ENCODE measurements around the gene NDUFS8.

The NDUFS8 gene

DNA sequence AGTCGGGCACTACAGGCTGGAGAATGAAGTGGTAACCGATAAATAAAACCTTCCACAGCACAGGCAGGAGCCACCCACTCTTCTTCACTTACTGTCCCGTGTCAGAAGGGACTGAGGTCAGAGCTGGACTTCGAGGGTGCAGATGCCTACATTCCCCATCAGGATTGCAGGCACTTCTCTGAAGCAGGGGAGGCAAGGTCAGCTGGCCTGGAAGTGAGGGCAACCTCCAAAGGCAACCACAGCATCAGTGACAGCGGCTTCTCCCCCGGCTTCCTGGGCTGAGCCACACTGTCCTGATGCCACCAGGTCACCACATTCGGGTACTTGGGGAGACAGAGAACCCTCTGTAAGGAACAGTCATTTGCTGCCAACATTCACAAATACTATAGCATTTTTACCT lies 31.0 kb downstream of the NDUFS8 start:
- Mint-ChIP-seq H3K4me1 (no peaks in the 10 kb centered on the region), H3K27ac (no peak overlapping the region), H3K27me3 (no peaks in the 10 kb centered on the region), H3K9me3 (no peaks in the 10 kb centered on the region), H3K4me3 (no peak overlapping the region)
- no peak for DNase-seq
- no peak for ATAC-seq

DNA sequence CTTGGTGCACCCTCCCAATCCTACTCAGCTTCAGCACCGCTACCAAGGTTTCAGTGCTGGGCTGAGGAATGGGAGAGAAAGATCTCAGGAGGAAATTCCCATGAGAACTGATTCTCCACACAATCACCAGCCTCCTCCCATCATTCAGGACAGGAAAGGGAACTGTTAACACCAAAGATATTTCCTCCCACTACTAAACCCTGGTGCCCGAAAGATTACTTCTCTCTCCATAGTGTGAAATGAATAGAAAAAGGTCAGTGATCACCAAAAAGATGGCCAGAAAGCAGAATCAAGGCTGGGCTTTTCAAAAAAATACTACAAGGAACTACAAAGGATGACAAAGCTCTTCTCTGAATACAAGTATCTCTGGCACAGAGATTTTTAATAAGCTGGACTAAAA lies 34.4 kb downstream of the NDUFS8 start:
- DNase-seq, result no peak
- H3K9me3 Mint-ChIP-seq, result no peaks in the 10 kb centered on the region
- no peaks in the 10 kb centered on the region for H3K4me1 Mint-ChIP-seq
- ATAC-seq, result no peak
- H3K4me3 Mint-ChIP-seq, result no peak overlapping the region
- no peaks in the 10 kb centered on the region for H3K27me3 Mint-ChIP-seq
- peak overlapping the region in 1 of 2 donors; percentile 7 for H3K27ac Mint-ChIP-seq

DNA sequence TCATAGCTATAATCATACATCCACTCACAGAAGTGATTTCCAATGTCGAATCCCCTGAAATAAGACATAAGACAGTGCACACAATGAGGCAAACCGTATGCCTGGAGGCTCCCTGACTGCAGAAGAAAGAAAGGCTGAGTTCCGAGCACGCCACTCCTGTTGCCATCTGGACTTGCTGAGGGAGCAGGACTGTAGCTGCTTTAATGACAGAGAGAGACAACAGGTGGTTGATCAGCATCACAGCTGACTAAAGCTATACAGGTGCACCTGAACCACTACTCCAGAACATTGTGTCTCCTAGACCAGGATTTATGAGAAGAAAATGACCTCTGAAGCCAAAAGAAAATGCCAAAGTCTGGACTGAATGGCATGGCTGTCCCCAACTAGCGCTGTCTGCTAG lies 35.4 kb downstream of the NDUFS8 start:
- Mint-ChIP-seq H3K4me3 (no peak overlapping the region), H3K27ac (no peak overlapping the region), H3K4me1 (no peaks in the 10 kb centered on the region), H3K27me3 (no peaks in the 10 kb centered on the region), H3K9me3 (no peaks in the 10 kb centered on the region)
- no peak for DNase-seq
- no peak for ATAC-seq

DNA sequence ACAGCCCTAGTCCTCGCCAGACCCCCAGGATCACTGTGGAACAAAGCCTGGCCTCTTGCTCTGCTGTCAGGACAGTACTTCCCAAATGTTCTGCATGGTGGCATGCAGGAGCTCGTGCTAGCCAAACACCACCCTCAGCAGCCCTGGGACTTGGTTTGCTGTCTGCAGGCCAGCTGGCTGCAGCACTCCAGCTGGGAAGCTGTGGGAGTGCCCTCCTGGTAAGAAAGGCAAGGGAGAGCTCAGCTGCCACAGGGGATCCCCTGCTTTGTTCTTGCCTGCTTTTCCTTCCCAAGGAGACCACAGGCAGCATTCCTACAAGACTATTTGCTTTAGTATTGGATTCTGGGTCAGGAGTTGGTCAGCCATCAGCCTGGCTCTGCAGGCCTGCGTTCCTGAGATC lies 36.3 kb downstream of the NDUFS8 start:
- H3K4me3 Mint-ChIP-seq, result no peak overlapping the region
- no peak for ATAC-seq
- no peak for DNase-seq
- no peaks in the 10 kb centered on the region for H3K9me3 Mint-ChIP-seq
- no peak overlapping the region for H3K27ac Mint-ChIP-seq
- H3K4me1 Mint-ChIP-seq, result no peaks in the 10 kb centered on the region
- H3K27me3 Mint-ChIP-seq, result no peaks in the 10 kb centered on the region

DNA sequence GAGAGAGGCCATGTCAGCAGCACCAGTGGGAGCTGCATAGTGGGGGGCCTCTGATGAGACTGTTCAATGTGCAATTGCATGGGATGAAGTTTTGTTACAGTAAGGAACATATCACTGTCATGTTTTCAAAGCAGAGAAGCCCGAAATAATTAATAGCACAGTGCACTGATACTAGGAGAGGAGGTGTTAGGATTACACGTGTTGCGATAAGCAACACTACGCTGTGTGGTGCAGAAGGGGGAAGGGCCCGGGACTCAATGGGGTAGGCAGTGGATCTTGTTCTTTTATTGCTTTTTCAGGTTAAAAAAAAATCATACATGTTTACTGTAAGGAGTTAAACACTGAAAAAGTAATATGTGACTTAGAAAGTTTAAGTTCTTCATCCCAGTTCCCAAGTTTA lies 37.5 kb downstream of the NDUFS8 start:
- ATAC-seq (no peak), DNase-seq (no peak)
- H3K9me3 Mint-ChIP-seq, result no peaks in the 10 kb centered on the region
- no peak overlapping the region for H3K27ac Mint-ChIP-seq
- H3K4me1 Mint-ChIP-seq, result no peaks in the 10 kb centered on the region
- H3K4me3 Mint-ChIP-seq, result no peak overlapping the region
- H3K27me3 Mint-ChIP-seq, result no peaks in the 10 kb centered on the region

DNA sequence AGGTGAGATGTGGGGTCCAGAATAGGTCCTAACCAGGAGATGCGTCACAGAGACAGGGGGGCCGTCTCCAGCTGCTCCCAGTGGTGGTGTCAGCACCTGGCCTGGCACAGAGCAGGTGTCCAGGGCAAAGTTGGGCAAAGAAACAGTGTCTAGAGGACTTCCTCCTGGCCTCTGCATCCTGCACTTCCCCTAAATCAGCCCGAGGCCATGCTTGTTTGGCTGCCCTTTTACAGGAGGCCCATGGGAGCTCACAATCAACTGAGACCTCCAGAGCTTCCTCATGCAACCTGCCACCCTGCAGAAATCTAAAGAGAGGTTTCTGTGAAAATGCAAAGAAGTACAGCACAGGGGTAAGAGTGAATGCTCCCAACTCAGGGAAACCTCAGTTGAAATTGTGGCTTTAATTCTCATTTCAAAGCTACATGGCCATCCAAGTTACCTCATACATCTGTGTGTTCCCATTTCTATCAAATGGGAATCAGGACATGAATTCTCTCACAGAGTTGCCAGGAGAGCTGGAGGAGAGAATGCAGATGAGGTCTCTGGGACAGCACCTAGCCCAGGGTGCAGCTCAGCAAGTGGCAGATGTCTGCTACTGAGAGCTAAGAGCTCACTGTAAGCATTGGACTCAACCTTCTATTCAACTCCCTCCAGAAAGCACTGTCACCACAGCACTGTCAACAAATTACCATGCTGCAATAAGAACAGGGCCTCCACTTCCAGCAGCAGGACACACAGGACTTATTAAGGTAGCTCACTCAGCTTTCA lies 41.0 kb downstream of the NDUFS8 start:
- ATAC-seq (no peak), DNase-seq (no peak)
- Mint-ChIP-seq H3K4me3 (no peak overlapping the region), H3K27me3 (no peaks in the 10 kb centered on the region), H3K4me1 (no peaks in the 10 kb centered on the region), H3K27ac (no peak overlapping the region), H3K9me3 (no peaks in the 10 kb centered on the region)

DNA sequence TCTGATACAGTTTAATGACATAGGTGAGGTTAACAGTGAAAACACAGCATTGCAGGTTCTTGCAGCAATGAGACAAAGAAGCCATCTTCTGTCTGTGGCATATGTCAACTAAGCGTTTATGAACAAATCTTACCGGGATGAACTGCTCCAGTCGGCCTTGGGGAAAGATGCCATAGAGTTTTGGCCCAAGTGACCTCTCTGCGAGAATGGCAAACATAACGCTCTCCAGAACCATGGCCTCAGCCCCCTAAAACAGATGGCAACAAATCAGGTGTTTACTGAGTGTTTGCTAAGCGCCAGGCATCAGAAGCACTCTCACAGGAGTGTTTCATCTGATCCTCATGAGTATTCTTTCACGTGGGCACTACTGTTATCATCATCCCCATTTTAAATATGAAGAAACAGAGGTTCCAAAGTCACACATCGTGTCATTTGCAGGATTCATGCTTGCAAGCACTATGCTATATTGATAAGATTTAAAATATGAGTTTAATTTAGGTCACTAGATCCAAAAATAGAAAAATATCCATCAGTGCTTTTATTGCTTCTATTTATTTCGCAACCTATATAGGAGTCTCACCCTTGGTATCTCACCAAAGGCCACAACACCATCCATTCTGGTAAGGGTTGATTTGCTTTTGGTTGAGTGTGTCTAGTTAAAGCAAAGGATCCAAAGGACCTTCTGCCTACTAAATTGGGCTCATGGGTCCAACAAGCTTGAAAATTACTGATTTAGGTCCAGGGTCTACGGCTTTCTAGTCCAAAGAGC lies 44.3 kb downstream of the NDUFS8 start:
- DNase-seq, result no peak

DNA sequence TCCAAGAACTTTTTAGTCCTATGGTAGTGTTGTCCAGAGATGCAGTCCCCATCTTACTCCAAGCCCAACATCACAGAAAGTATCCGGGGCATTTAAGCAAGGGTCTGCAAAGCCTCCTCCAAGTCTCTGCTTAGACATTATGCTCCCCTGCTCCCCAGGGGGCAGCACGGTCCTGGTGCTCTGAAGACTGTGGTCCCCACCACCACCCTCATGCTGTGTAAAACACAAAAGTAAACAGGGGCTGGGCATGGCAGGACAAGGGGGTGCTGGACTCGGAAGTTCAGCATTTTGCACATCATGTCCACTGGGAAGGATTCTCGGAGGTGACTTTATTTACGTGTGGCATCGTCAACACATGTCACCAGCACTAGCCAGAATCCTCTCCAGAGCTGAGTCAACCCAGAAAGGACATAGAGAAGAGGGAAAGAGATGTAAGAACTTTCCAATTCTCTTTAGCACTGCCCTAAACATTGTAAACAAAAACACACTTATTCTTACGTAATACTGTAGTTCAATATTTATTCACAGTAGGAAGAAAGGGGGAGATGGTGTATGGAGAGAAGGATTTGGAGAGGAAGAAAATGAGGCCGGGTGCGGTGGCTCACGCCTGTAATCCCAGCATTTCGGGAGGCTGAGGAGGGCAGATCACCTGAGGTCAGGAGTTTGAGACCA lies 46.0 kb downstream of the NDUFS8 start:
- H3K9me3 Mint-ChIP-seq, result no peaks in the 10 kb centered on the region
- no peak overlapping the region for H3K4me3 Mint-ChIP-seq

More for the DNA sequence above, 44.3 kb downstream of the NDUFS8 start:
- H3K27ac Mint-ChIP-seq, result no peak overlapping the region
- H3K4me3 Mint-ChIP-seq, result no peak overlapping the region
- no peaks in the 10 kb centered on the region for H3K4me1 Mint-ChIP-seq
- no peaks in the 10 kb centered on the region for H3K9me3 Mint-ChIP-seq
- ATAC-seq, result no peak
- no peaks in the 10 kb centered on the region for H3K27me3 Mint-ChIP-seq

DNA sequence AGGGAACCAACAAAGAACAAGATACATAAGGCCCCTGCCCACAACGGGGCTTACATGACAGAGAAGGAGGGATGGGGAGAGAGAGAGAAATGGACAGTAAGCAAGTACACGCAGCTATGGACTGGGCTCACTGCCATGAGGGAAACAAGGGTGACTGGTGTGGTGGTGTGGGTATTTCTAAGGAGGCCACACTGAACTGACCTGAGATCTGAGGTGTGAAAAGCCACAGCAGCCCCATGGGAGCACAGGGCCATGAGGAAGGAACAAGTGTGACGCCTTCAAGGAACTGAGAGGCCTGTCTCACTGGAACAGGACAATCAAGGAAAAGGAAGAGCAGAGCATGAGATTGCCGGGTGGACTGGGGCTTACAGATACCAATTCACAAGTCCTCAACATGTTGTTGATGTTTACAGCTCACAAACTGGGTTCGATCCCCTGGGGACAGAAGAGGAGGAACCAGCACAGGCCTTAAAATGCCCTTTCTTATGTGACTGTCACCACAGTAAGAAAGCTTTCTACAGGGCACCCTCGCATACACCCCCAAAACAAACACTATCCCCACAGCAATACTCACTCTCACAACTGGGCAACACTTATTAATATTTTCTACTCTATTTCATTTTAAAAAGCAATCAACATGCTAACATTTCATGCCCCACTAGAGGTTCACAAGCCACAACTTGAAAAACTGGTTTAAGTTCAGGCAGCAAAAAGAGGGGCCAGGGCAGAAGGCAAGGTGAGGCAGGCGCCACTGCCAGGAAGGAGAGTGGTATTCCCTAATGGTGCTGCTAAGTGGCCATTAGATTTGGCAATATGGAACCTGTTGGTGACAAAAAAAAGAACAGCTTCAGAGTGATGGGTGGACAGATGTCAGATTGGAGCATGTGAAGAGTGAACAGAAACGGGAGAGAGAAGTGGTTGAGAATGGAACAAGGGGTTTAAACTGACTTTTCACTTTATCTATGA lies 47.4 kb downstream of the NDUFS8 start:
- no peak for ATAC-seq
- H3K9me3 Mint-ChIP-seq, result no peaks in the 10 kb centered on the region
- no peak for DNase-seq
- peak overlapping the region; percentile 15 to 73 for H3K27ac Mint-ChIP-seq
- H3K4me3 Mint-ChIP-seq, result no peak overlapping the region
- no peaks in the 10 kb centered on the region for H3K4me1 Mint-ChIP-seq
- H3K27me3 Mint-ChIP-seq, result no peaks in the 10 kb centered on the region

More for the DNA sequence above, 46.0 kb downstream of the NDUFS8 start:
- ATAC-seq (no peak), DNase-seq (no peak)
- no peaks in the 10 kb centered on the region for H3K4me1 Mint-ChIP-seq
- H3K27ac Mint-ChIP-seq, result peak overlapping the region in 1 of 2 donors; percentile 27
- H3K27me3 Mint-ChIP-seq, result no peaks in the 10 kb centered on the region

DNA sequence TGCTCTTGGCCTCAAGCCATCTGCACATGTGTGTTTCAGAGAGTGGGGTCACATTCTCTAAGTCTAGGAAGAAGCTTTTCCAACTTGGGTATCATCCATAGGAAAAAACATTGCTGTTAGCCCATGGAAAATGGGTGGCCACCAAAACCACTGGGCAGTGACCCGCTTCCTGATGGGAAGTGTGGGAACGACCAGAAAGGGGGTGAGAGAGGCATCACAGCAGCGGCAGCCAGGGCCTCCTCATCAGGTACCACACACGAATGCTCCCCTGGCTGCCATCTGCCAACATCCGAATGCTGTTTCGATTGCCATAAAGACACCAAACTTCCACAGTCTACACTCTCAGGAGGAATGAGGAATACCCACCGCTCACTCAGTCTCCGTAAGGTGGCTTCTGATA lies 50.4 kb downstream of the NDUFS8 start:
- no peaks in the 10 kb centered on the region for H3K9me3 Mint-ChIP-seq
- ATAC-seq (no peak), DNase-seq (no peak)
- H3K4me3 Mint-ChIP-seq, result no peak overlapping the region
- no peaks in the 10 kb centered on the region for H3K27me3 Mint-ChIP-seq
- peak overlapping the region in 1 of 2 donors; percentile 9 for H3K27ac Mint-ChIP-seq
- no peaks in the 10 kb centered on the region for H3K4me1 Mint-ChIP-seq

DNA sequence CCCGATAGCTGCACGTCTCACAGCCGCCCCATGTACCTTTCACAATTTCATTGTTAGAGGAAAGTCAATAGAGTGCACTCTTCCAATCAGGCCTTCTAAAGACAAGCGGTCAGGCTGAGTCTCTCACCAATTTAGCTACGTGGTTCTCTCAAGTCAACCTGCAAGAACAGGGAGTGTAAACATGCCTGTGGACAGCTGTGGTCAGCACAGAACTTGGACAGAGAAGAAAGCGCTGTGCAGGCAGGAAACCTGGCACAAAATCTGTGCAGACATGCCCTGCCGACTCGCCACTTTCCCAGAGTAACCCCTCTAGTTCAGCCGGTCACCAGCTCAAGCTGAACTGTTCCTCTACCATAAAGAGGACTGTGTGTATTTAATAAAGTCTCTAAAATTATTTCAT lies 51.2 kb downstream of the NDUFS8 start:
- H3K4me3 Mint-ChIP-seq, result no peak overlapping the region
- no peak for ATAC-seq

DNA sequence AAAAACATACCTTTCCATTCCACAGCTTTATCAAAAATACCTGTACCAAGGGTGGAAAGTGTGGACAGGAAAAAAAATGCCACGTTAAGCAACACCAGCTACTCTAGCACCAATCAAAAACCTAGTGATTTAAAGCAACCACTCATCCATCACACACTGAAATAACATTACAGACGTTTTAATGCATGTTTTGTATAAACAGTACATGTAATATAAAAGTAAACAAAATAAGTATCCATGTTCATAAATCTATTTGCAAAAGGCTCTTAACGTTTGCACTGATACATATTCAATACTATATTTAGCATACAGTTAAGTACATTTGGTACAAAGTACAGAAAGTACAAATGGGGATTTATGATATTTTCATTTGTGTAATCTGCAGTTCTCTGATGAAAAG lies 52.0 kb downstream of the NDUFS8 start:
- ATAC-seq (no peak), DNase-seq (no peak)
- H3K27me3 Mint-ChIP-seq, result no peaks in the 10 kb centered on the region
- no peaks in the 10 kb centered on the region for H3K4me1 Mint-ChIP-seq
- no peaks in the 10 kb centered on the region for H3K9me3 Mint-ChIP-seq
- no peak overlapping the region for H3K4me3 Mint-ChIP-seq
- H3K27ac Mint-ChIP-seq, result no peak overlapping the region

More for the DNA sequence above, 51.2 kb downstream of the NDUFS8 start:
- Mint-ChIP-seq H3K4me1 (no peaks in the 10 kb centered on the region), H3K27ac (no peak overlapping the region), H3K9me3 (no peaks in the 10 kb centered on the region), H3K27me3 (no peaks in the 10 kb centered on the region)
- no peak for DNase-seq

DNA sequence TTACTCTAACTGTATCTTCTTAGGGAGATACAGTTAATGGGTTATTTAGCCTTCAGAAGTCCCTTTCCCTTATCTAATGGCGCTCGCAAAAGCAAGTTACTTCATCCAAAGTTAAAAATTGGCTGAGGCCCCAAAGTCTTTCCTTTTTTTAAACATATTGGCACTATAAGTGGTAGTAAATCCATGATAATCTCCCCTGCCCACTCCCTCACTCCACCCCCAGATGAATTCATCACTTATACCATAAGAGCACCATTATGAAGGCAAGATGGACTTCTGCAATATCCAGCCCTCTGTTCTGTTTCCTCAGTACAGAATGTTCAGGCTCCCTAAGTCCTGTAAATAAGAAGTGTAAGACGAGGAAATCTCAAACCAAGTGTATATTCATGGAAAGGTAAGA lies 53.0 kb downstream of the NDUFS8 start:
- no peak overlapping the region for H3K27ac Mint-ChIP-seq
- no peaks in the 10 kb centered on the region for H3K4me1 Mint-ChIP-seq
- no peak for ATAC-seq
- no peak overlapping the region for H3K4me3 Mint-ChIP-seq
- H3K27me3 Mint-ChIP-seq, result no peaks in the 10 kb centered on the region
- no peak for DNase-seq
- no peaks in the 10 kb centered on the region for H3K9me3 Mint-ChIP-seq

Measured in stimulated activated naive CD8-positive, alpha-beta T cell treated with anti-CD3 and anti-CD28 coated beads, Interleukin-15, amount 100 ng/mL, for 72 hours (primary cell).